HEK293 (cell line): Measurements from ENCODE around the gene POLD2.

Source experiments
- CTCF ChIA-PET: fragments of 350-600 bp; formaldehyde crosslinking; extraction: SDS; loops from one replicate; lab custom pipeline; 2021; ENCODE audit warnings: antibody characterized with exemption; lab: Yijun Ruan, JAX
- POLR2A ChIA-PET: fragments of 300-600 bp; formaldehyde crosslinking; extraction: SDS; loops from one replicate; lab custom pipeline; 2020; ENCODE audit warnings: antibody characterized with exemption, inconsistent platforms; lab: Yijun Ruan, JAX
- H3K27ac ChIP-seq: fragments of 200-500 bp; sonication (Bioruptor generic); 2 replicates; pipeline ENCODE4 v1.5.1; 2014; ENCODE audit warnings: low read depth, low read length, control low read depth, inconsistent platforms; ENCODE audit errors: extremely low read depth
- H3K36me3 ChIP-seq, 2 experiments: fragments of 200-500 bp in 1 of 2; sonication (Bioruptor generic) in 1 of 2; 1 replicate in 1 of 2; 2 replicates in 1 of 2; pipeline ENCODE4 v1.5.1; 2014 to 2017; ENCODE audit warnings: inconsistent platforms in 2 of 2, low read length in 2 of 2; ENCODE audit not compliant: control insufficient read depth in 2 of 2, insufficient read depth in 1 of 2
- H3K4me1 ChIP-seq: fragments of 200-500 bp; sonication (Bioruptor generic); 2 replicates; pipeline ENCODE4 v1.5.1; 2014; ENCODE audit warnings: mild to moderate bottlenecking, low read length, inconsistent platforms; ENCODE audit not compliant: control insufficient read depth, insufficient read depth
- H3K4me3 ChIP-seq: 2 replicates; pipeline ENCODE4 v1.5.1; 2011; ENCODE audit warnings: low read depth, mild to moderate bottlenecking, control low read depth, low read length, moderate library complexity
- H3K9me3 ChIP-seq: fragments of 200-500 bp; sonication (Bioruptor generic); 2 replicates; pipeline ENCODE4 v1.5.1; 2014; ENCODE audit warnings: low read depth, low read length, inconsistent platforms; ENCODE audit not compliant: control insufficient read depth, insufficient read depth
- EGR2 ChIP-seq: fragments of 450-650 bp; formaldehyde crosslinking; IDR thresholded peaks from 2 replicates; pipeline ENCODE4 v1.5.1; 2016; ENCODE audit warnings: low read depth, missing biosample characterization, missing genetic modification characterization
- GLIS1 ChIP-seq: fragments of 450-650 bp; formaldehyde crosslinking; IDR thresholded peaks from 2 replicates; pipeline ENCODE4 v1.5.1; 2016; ENCODE audit warnings: missing biosample characterization, missing genetic modification characterization
- GLIS2 ChIP-seq: fragments of 450-650 bp; formaldehyde crosslinking; IDR thresholded peaks from 2 replicates; pipeline ENCODE4 v1.5.1; 2016; ENCODE audit warnings: missing biosample characterization, missing genetic modification characterization
- KLF16 ChIP-seq: fragments of 450-650 bp; formaldehyde crosslinking; IDR thresholded peaks from 2 replicates; pipeline ENCODE4 v1.5.1; 2017; ENCODE audit warnings: missing biosample characterization, missing genetic modification characterization
- SCRT2 ChIP-seq: fragments of 450-650 bp; formaldehyde crosslinking; IDR thresholded peaks from 2 replicates; pipeline ENCODE4 v1.5.1; 2016; ENCODE audit warnings: missing biosample characterization, missing genetic modification characterization
- ZBTB48 ChIP-seq: fragments of 450-650 bp; formaldehyde crosslinking; IDR thresholded peaks from 2 replicates; pipeline ENCODE4 v1.5.1; 2016; ENCODE audit warnings: missing biosample characterization, missing genetic modification characterization
- ZIC2 ChIP-seq: fragments of 450-650 bp; formaldehyde crosslinking; IDR thresholded peaks from 2 replicates; pipeline ENCODE4 v1.5.1; 2016; ENCODE audit warnings: missing biosample characterization, missing genetic modification characterization
- ZNF133 ChIP-seq: fragments of 450-650 bp; formaldehyde crosslinking; IDR thresholded peaks from 2 replicates; pipeline ENCODE4 v1.5.1; 2016; ENCODE audit warnings: missing biosample characterization, missing genetic modification characterization
- ZNF341 ChIP-seq: fragments of 450-650 bp; formaldehyde crosslinking; IDR thresholded peaks from 2 replicates; pipeline ENCODE4; 2016; ENCODE audit warnings: low read depth, missing biosample characterization, missing genetic modification characterization
- ZNF416 ChIP-seq: fragments of 450-650 bp; formaldehyde crosslinking; IDR thresholded peaks from 2 replicates; pipeline ENCODE4 v1.5.1; 2016; ENCODE audit warnings: missing biosample characterization, missing genetic modification characterization
- ZNF596 ChIP-seq: fragments of 450-650 bp; IDR thresholded peaks from 2 replicates; pipeline ENCODE4 v1.5.0; 2018; ENCODE audit warnings: missing biosample characterization, mild to moderate bottlenecking, missing genetic modification characterization, moderate library complexity
- ZNF664 ChIP-seq: fragments of 450-650 bp; formaldehyde crosslinking; IDR thresholded peaks from 2 replicates; pipeline ENCODE4 v1.5.1; 2016; ENCODE audit warnings: missing biosample characterization, missing genetic modification characterization
- ZSCAN30 ChIP-seq: fragments of 450-650 bp; IDR thresholded peaks from 2 replicates; pipeline ENCODE4 v1.5.1; 2018; ENCODE audit warnings: missing biosample characterization, mild to moderate bottlenecking, missing genetic modification characterization, moderate library complexity
- ZXDB ChIP-seq: fragments of 450-650 bp; formaldehyde crosslinking; IDR thresholded peaks from 2 replicates; pipeline ENCODE4 v1.5.1; 2016; ENCODE audit warnings: missing biosample characterization, missing genetic modification characterization
- TF ChIP-seq, protein P1 (sequence below): sonication (generic); formaldehyde crosslinking; IDR thresholded peaks from 2 replicates; pipeline ENCODE4 v1.8.1; 2022; ENCODE audit warnings: mild to moderate bottlenecking, moderate library complexity, missing genetic modification reagents
- TF ChIP-seq, protein P2 (sequence below): fragments of 450-650 bp; formaldehyde crosslinking; IDR thresholded peaks from 2 replicates; pipeline ENCODE4 v1.5.1; 2016; ENCODE audit warnings: missing biosample characterization, missing genetic modification characterization
- TF ChIP-seq, protein P3 (sequence below): IDR thresholded peaks from 2 replicates; pipeline ENCODE4 v1.6.1; 2011; ENCODE audit warnings: mild to moderate bottlenecking, low read depth, low read length, borderline replicate concordance
- TF ChIP-seq, protein P4 (sequence below): fragments of 450-650 bp; formaldehyde crosslinking; IDR thresholded peaks from 2 replicates; pipeline ENCODE4 v1.5.1; 2016; ENCODE audit warnings: missing biosample characterization, missing genetic modification characterization
- TF ChIP-seq, protein P5 (sequence below): fragments of 450-650 bp; formaldehyde crosslinking; IDR thresholded peaks from 2 replicates; pipeline ENCODE4 v1.5.1; 2017; ENCODE audit warnings: missing biosample characterization, missing genetic modification characterization

The POLD2 gene

DNA sequence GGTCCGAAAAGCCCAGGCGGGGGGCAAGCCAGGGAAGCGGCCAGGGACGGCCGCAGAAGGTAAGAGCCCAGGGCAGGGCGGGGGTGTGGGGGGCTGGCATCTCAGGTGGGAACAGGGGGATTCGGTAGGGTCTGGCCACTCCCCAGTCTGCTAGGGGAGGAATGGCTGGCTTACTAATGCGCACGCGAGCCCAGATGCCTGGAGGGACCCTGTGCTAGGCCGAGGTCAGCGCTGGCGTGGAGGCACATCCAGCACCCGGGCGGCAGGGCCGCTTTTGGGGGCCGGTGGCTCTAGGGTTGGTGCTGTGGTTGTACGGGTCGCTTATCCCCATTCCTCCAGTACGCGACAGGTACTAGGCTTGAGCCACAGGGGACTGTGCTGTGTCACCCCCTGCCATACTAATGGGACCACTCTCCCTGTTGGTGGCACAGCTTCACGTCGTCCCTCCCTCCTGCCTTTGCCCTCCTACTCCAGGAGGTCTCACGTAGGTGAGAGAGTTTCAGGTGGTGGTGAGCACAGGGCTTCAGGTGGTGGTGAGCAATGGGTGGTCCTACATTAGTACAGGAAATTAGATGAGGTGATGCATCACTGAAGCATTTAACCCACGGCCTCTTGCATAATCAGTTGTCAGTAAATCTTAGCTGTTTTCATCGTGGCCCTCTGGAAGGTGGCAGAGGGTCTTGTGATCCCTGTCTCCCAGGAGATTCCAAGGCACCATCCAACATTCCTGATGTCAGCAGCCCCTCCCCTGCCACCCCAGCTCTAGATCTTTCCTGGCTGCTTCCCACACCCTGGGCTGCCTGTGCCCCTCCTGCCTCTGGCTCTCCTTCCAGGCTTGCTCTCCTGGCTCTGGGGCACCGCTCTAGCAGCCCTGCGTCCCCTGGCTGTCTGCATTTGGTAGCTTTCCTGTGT, 18.2 kb downstream of the POLD2 start:
- no peak overlapping the region for H3K4me3 ChIP-seq

More for the DNA sequence above, 18.2 kb downstream of the POLD2 start:
- CTCF ChIA-PET = interaction anchor here (0.7 kb wide), 1 partner anchor 19 kb away, joined by 3 read pairs; no protein-coding TSS in a partner anchor
- Histone ChIP-seq H3K9me3 (no peaks in the 10 kb centered on the region), H3K36me3 (no peaks in the 10 kb centered on the region), H3K4me1 (no peaks in the 10 kb centered on the region), H3K27ac (no peak overlapping the region)
- TF ChIP-seq ZIC2 (tag by site-specific recombination) (peak; percentile 84), EGR2 (no peak), GLIS1 (tag by site-specific recombination) (peak; percentile 71), ZNF341 (tag by site-specific recombination) (peak; percentile 37; the same call in 1 of the 2 replicates), ZNF133 (no peak), ZXDB (tag by site-specific recombination) (no peak), SCRT2 (peak; percentile 86), ZBTB48 (tag by site-specific recombination) (no peak), ZNF596 (tag by site-specific recombination) (no peak), ZNF664 (tag by site-specific recombination) (0 out of 2 replicates have a peak, but pooled peaks have one; percentile 59), KLF16 (no peak), ZSCAN30 (tag by site-specific recombination) (no peak), ZNF416 (tag by site-specific recombination) (no peak), GLIS2 (tag by site-specific recombination) (peak; percentile 34; the same call in 1 of the 2 replicates)
- TF ChIP-seq, protein P1, sequence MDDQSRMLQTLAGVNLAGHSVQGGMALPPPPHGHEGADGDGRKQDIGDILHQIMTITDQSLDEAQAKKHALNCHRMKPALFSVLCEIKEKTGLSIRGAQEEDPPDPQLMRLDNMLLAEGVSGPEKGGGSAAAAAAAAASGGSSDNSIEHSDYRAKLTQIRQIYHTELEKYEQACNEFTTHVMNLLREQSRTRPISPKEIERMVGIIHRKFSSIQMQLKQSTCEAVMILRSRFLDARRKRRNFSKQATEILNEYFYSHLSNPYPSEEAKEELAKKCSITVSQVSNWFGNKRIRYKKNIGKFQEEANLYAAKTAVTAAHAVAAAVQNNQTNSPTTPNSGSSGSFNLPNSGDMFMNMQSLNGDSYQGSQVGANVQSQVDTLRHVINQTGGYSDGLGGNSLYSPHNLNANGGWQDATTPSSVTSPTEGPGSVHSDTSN (CRISPR knock-in tag) = no peak
- TF ChIP-seq, protein P2, sequence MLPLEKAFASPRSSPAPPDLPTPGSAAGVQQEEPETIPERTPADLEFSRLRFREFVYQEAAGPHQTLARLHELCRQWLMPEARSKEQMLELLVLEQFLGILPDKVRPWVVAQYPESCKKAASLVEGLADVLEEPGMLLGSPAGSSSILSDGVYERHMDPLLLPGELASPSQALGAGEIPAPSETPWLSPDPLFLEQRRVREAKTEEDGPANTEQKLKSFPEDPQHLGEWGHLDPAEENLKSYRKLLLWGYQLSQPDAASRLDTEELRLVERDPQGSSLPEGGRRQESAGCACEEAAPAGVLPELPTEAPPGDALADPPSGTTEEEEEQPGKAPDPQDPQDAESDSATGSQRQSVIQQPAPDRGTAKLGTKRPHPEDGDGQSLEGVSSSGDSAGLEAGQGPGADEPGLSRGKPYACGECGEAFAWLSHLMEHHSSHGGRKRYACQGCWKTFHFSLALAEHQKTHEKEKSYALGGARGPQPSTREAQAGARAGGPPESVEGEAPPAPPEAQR (tag by site-specific recombination) = no peak
- TF ChIP-seq, protein P3, sequence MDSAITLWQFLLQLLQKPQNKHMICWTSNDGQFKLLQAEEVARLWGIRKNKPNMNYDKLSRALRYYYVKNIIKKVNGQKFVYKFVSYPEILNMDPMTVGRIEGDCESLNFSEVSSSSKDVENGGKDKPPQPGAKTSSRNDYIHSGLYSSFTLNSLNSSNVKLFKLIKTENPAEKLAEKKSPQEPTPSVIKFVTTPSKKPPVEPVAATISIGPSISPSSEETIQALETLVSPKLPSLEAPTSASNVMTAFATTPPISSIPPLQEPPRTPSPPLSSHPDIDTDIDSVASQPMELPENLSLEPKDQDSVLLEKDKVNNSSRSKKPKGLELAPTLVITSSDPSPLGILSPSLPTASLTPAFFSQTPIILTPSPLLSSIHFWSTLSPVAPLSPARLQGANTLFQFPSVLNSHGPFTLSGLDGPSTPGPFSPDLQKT = no peak
- TF ChIP-seq, protein P4, sequence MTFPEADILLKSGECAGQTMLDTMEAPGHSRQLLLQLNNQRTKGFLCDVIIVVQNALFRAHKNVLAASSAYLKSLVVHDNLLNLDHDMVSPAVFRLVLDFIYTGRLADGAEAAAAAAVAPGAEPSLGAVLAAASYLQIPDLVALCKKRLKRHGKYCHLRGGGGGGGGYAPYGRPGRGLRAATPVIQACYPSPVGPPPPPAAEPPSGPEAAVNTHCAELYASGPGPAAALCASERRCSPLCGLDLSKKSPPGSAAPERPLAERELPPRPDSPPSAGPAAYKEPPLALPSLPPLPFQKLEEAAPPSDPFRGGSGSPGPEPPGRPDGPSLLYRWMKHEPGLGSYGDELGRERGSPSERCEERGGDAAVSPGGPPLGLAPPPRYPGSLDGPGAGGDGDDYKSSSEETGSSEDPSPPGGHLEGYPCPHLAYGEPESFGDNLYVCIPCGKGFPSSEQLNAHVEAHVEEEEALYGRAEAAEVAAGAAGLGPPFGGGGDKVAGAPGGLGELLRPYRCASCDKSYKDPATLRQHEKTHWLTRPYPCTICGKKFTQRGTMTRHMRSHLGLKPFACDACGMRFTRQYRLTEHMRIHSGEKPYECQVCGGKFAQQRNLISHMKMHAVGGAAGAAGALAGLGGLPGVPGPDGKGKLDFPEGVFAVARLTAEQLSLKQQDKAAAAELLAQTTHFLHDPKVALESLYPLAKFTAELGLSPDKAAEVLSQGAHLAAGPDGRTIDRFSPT (tag by site-specific recombination) = 0 out of 2 replicates have a peak, but pooled peaks have one; percentile 30
- TF ChIP-seq, protein P5, sequence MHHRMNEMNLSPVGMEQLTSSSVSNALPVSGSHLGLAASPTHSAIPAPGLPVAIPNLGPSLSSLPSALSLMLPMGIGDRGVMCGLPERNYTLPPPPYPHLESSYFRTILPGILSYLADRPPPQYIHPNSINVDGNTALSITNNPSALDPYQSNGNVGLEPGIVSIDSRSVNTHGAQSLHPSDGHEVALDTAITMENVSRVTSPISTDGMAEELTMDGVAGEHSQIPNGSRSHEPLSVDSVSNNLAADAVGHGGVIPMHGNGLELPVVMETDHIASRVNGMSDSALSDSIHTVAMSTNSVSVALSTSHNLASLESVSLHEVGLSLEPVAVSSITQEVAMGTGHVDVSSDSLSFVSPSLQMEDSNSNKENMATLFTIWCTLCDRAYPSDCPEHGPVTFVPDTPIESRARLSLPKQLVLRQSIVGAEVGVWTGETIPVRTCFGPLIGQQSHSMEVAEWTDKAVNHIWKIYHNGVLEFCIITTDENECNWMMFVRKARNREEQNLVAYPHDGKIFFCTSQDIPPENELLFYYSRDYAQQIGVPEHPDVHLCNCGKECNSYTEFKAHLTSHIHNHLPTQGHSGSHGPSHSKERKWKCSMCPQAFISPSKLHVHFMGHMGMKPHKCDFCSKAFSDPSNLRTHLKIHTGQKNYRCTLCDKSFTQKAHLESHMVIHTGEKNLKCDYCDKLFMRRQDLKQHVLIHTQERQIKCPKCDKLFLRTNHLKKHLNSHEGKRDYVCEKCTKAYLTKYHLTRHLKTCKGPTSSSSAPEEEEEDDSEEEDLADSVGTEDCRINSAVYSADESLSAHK (tag by site-specific recombination) = no peak
- POLR2A ChIA-PET = interaction anchor here (0.6 to 1.5 kb wide), 2 partner anchors 11 to 29 kb away, joined by 3 read pairs; no protein-coding TSS in a partner anchor
